WTC11 (cell line): ENCODE results near the gene SPECC1L. TPM values are rescaled to one million over a fixed set of nuclear protein-coding genes. Genes with fewer than 3 reads are reported as not detected.

Source experiments
- ATAC-seq: fragments of 200-7000 bp; cut with Tn5 transposase; 2 replicates; pipeline ENCODE4 v1.10.0; 2021; ENCODE audit warnings: mild to moderate bottlenecking, moderate library complexity
- CTCF ChIA-PET: fragments of 300-600 bp; sonication (Branson Sonifier 250); formaldehyde crosslinking; loops from one replicate; lab custom pipeline; 2021; ENCODE audit warnings: antibody characterized with exemption; lab: Charles Lee
- POLR2A ChIA-PET: fragments of 350-600 bp; sonication (Branson Sonifier 250); formaldehyde crosslinking; loops from one replicate; lab custom pipeline; 2021; ENCODE audit warnings: antibody characterized with exemption; lab: Charles Lee
- DNase-seq: peaks from one replicate; pipeline ENCODE4 v3.0.0; 2021; ENCODE audit warnings: low spot score
- H3K27ac Mint-ChIP-seq: 2 replicates; pipeline ENCODE4 v1.8.0; 2021; ENCODE audit warnings: mixed read lengths
- H3K27me3 Mint-ChIP-seq: 2 replicates; pipeline ENCODE4 v1.8.0; 2021; ENCODE audit warnings: low read depth, mild to moderate bottlenecking, moderate library complexity, mixed read lengths
- H3K36me3 Mint-ChIP-seq: 2 replicates; pipeline ENCODE4 v1.8.0; 2021; ENCODE audit warnings: mixed read lengths
- H3K4me1 Mint-ChIP-seq: 2 replicates; pipeline ENCODE4 v1.8.0; 2022; ENCODE audit warnings: mixed read lengths
- H3K4me3 Mint-ChIP-seq: 2 replicates; pipeline ENCODE4 v1.8.0; 2021; ENCODE audit warnings: mild to moderate bottlenecking, moderate library complexity, mixed read lengths
- H3K9me3 Mint-ChIP-seq: 2 replicates; pipeline ENCODE4 v1.8.0; 2021; ENCODE audit warnings: mixed read lengths
- ATF1 ChIP-seq: sonication (generic); formaldehyde crosslinking; IDR thresholded peaks from 2 replicates; pipeline ENCODE4 v1.8.1; 2023; ENCODE audit warnings: mild to moderate bottlenecking, moderate library complexity, missing genetic modification reagents
- ATF3 ChIP-seq: sonication (generic); formaldehyde crosslinking; conservative IDR thresholded peaks from 2 replicates; pipeline ENCODE4 v1.8.1; 2022; ENCODE audit warnings: mild to moderate bottlenecking, missing genetic modification reagents
- CDX4 ChIP-seq: fragments of 250-450 bp; sonication (Bioruptor Pico); IDR thresholded peaks from 2 replicates; pipeline ENCODE4 v1.9.0; 2021; ENCODE audit warnings: moderate library complexity, mild to moderate bottlenecking, inconsistent platforms, borderline replicate concordance
- GRHL2 ChIP-seq: fragments of 250-450 bp; sonication (Bioruptor Pico); IDR thresholded peaks from 2 replicates; pipeline ENCODE4 v1.8.0; 2022; ENCODE audit warnings: mild to moderate bottlenecking, moderate library complexity; ENCODE audit not compliant: insufficient replicate concordance, severe bottlenecking
- IRF2 ChIP-seq: sonication (generic); formaldehyde crosslinking; IDR thresholded peaks from 2 replicates; pipeline ENCODE4 v1.8.0; 2022; ENCODE audit warnings: low read depth, missing genetic modification reagents, borderline replicate concordance
- JAZF1 ChIP-seq: fragments of 250-450 bp; sonication (Bioruptor Pico); IDR thresholded peaks from 2 replicates; pipeline ENCODE4 v1.9.0; 2021; ENCODE audit warnings: moderate library complexity, mild to moderate bottlenecking, inconsistent platforms
- KAT7 ChIP-seq: sonication (generic); formaldehyde crosslinking; IDR thresholded peaks from 2 replicates; pipeline ENCODE4 v1.8.1; 2023; ENCODE audit warnings: missing genetic modification reagents, mild to moderate bottlenecking, borderline replicate concordance
- MXD4 ChIP-seq: fragments of 250-450 bp; sonication (Bioruptor Pico); IDR thresholded peaks from 2 replicates; pipeline ENCODE4 v1.8.0; 2021; ENCODE audit warnings: mild to moderate bottlenecking, moderate library complexity, borderline replicate concordance
- NFATC4 ChIP-seq: fragments of 250-450 bp; sonication (Bioruptor Pico); IDR thresholded peaks from 2 replicates; pipeline ENCODE4 v1.9.0; 2021; ENCODE audit warnings: mild to moderate bottlenecking
- NR3C1 ChIP-seq: sonication (generic); formaldehyde crosslinking; conservative IDR thresholded peaks from 2 replicates; pipeline ENCODE4 v1.8.1; 2023; ENCODE audit warnings: low read depth, mild to moderate bottlenecking, missing genetic modification reagents
- PREB ChIP-seq: sonication (generic); formaldehyde crosslinking; IDR thresholded peaks from 2 replicates; pipeline ENCODE4 v1.8.1; 2022; ENCODE audit warnings: mild to moderate bottlenecking, missing genetic modification reagents, moderate library complexity, borderline replicate concordance
- ZNF138 ChIP-seq: sonication (generic); formaldehyde crosslinking; conservative IDR thresholded peaks from 2 replicates; pipeline ENCODE4 v1.8.1; 2022; ENCODE audit warnings: mild to moderate bottlenecking, moderate library complexity, missing genetic modification reagents
- ZNF281 ChIP-seq: sonication (generic); formaldehyde crosslinking; IDR thresholded peaks from 2 replicates; pipeline ENCODE4 v1.8.0; 2023; ENCODE audit warnings: mild to moderate bottlenecking, missing genetic modification reagents
- ZNF317 ChIP-seq: sonication (generic); formaldehyde crosslinking; IDR thresholded peaks from 2 replicates; pipeline ENCODE4 v1.8.1; 2023; ENCODE audit warnings: low read depth, mild to moderate bottlenecking, moderate library complexity, missing genetic modification reagents, borderline replicate concordance
- ZNF512 ChIP-seq: sonication (generic); formaldehyde crosslinking; IDR thresholded peaks from 2 replicates; pipeline ENCODE4 v1.8.1; 2022; ENCODE audit warnings: missing genetic modification reagents, borderline replicate concordance
- ZNF671 ChIP-seq: fragments of 250-450 bp; sonication (Bioruptor Pico); IDR thresholded peaks from 2 replicates; pipeline ENCODE4 v1.8.0; 2021; ENCODE audit warnings: mild to moderate bottlenecking
- total RNA-seq: library from RNA; stranded (reverse); gene quantifications from 3 replicates; pipeline ENCODE4 v1.2.3, GENCODE V29; 2021
- TF ChIP-seq, protein P1 (sequence below): sonication (generic); formaldehyde crosslinking; IDR thresholded peaks from 2 replicates; pipeline ENCODE4 v1.8.1; 2022; ENCODE audit warnings: low read depth, mild to moderate bottlenecking, moderate library complexity, missing genetic modification reagents, borderline replicate concordance
- TF ChIP-seq, protein P2 (sequence below): sonication (generic); formaldehyde crosslinking; conservative IDR thresholded peaks from 2 replicates; pipeline ENCODE4 v1.8.1; 2023; ENCODE audit warnings: mild to moderate bottlenecking, low read depth, missing genetic modification reagents, moderate library complexity
- TF ChIP-seq, protein P3 (sequence below): sonication (generic); formaldehyde crosslinking; IDR thresholded peaks from 2 replicates; pipeline ENCODE4 v1.8.1; 2023; ENCODE audit warnings: mild to moderate bottlenecking, missing genetic modification reagents

SPECC1L gene
- total RNA-seq, 1 experiment from 2014 or later, result 44.6 TPM

GRCh38 chr22:24290459-24290858, 19.8 kb downstream of the SPECC1L start:
- no peak for TF ChIP-seq ATF1
- TF ChIP-seq ZNF671 (CRISPR knock-in tag), result no peak
- TF ChIP-seq ZNF317 (CRISPR knock-in tag), result no peak
- TF ChIP-seq, all 79 proteins: peak for 0
- ChIA-PET CTCF (no interaction called here), POLR2A (no interaction called here)
- Mint-ChIP-seq H3K27ac (no peak overlapping the region), H3K4me3 (no peak overlapping the region), H3K36me3 (no peaks in the 10 kb centered on the region), H3K4me1 (peaks cover 33% of the 10 kb centered on the region), H3K9me3 (no peaks in the 10 kb centered on the region), H3K27me3 (no peaks in the 10 kb centered on the region)
- ATAC-seq, result no peak
- DNase-seq, result no peak

DNA sequence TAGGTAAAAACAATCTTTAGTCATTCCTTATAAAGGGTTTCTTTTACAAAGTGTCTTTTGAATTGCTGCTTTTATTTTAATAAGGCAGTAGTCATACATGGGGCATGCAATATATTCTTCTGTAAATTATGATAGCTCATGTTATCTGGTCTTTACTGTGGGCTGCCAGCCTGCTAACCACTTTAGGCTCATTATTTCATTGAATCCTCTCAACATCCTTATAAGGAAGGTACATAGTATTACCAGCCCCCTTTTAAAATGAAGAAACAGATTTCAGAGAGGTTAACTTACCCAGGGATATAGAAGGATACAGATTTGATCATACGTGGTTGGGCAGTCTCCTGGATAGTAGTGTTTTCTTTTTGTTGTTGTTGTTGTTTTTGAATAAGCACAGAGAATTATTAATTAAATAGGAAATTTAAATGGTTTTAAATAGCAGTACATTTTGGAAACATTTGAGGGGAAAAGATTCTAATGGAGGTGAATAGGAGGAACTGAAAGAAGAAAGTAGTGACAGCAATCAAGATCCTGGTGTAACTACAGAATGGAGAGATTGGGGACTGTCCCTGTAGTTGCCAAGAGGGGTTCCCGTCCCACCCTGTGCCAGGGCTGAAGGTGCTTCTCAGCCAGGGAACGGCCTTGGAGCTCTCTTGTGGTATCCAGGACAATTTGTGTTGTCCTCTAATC, 21.0 kb downstream of the SPECC1L start:
- DNase-seq, result no peak
- POLR2A ChIA-PET, result no interaction called here
- TF ChIP-seq KAT7 (CRISPR knock-in tag), result no peak
- TF ChIP-seq JAZF1 (CRISPR knock-in tag), result no peak
- TF ChIP-seq, protein P1, sequence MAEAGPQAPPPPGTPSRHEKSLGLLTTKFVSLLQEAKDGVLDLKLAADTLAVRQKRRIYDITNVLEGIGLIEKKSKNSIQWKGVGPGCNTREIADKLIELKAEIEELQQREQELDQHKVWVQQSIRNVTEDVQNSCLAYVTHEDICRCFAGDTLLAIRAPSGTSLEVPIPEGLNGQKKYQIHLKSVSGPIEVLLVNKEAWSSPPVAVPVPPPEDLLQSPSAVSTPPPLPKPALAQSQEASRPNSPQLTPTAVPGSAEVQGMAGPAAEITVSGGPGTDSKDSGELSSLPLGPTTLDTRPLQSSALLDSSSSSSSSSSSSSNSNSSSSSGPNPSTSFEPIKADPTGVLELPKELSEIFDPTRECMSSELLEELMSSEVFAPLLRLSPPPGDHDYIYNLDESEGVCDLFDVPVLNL, result no peak
- TF ChIP-seq ZNF512 (CRISPR knock-in tag), result no peak
- TF ChIP-seq IRF2 (CRISPR knock-in tag), result no peak
- TF ChIP-seq CDX4 (CRISPR knock-in tag), result no peak
- TF ChIP-seq MXD4 (CRISPR knock-in tag), result no peak
- TF ChIP-seq, protein P2, sequence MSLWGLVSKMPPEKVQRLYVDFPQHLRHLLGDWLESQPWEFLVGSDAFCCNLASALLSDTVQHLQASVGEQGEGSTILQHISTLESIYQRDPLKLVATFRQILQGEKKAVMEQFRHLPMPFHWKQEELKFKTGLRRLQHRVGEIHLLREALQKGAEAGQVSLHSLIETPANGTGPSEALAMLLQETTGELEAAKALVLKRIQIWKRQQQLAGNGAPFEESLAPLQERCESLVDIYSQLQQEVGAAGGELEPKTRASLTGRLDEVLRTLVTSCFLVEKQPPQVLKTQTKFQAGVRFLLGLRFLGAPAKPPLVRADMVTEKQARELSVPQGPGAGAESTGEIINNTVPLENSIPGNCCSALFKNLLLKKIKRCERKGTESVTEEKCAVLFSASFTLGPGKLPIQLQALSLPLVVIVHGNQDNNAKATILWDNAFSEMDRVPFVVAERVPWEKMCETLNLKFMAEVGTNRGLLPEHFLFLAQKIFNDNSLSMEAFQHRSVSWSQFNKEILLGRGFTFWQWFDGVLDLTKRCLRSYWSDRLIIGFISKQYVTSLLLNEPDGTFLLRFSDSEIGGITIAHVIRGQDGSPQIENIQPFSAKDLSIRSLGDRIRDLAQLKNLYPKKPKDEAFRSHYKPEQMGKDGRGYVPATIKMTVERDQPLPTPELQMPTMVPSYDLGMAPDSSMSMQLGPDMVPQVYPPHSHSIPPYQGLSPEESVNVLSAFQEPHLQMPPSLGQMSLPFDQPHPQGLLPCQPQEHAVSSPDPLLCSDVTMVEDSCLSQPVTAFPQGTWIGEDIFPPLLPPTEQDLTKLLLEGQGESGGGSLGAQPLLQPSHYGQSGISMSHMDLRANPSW (CRISPR knock-in tag), result no peak
- TF ChIP-seq NFATC4 (CRISPR knock-in tag), result no peak
- no peak for TF ChIP-seq ZNF138
- TF ChIP-seq NR3C1 (CRISPR knock-in tag), result no peak
- no peak for TF ChIP-seq PREB (CRISPR knock-in tag)
- TF ChIP-seq ATF3 (CRISPR knock-in tag), result no peak
- no peak for TF ChIP-seq ZNF281 (CRISPR knock-in tag)
- TF ChIP-seq GRHL2, result no peak
- TF ChIP-seq, protein P3, sequence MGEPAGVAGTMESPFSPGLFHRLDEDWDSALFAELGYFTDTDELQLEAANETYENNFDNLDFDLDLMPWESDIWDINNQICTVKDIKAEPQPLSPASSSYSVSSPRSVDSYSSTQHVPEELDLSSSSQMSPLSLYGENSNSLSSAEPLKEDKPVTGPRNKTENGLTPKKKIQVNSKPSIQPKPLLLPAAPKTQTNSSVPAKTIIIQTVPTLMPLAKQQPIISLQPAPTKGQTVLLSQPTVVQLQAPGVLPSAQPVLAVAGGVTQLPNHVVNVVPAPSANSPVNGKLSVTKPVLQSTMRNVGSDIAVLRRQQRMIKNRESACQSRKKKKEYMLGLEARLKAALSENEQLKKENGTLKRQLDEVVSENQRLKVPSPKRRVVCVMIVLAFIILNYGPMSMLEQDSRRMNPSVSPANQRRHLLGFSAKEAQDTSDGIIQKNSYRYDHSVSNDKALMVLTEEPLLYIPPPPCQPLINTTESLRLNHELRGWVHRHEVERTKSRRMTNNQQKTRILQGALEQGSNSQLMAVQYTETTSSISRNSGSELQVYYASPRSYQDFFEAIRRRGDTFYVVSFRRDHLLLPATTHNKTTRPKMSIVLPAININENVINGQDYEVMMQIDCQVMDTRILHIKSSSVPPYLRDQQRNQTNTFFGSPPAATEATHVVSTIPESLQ (CRISPR knock-in tag), result no peak

More for the DNA sequence above, 21.0 kb downstream of the SPECC1L start:
- H3K9me3 Mint-ChIP-seq, result no peaks in the 10 kb centered on the region
- H3K27me3 Mint-ChIP-seq, result no peaks in the 10 kb centered on the region
- no peak overlapping the region for H3K4me3 Mint-ChIP-seq
- ATAC-seq, result no peak
- H3K27ac Mint-ChIP-seq, result no peak overlapping the region
- CTCF ChIA-PET, result no interaction called here
- H3K36me3 Mint-ChIP-seq, result no peaks in the 10 kb centered on the region
- peaks cover 22% of the 10 kb centered on the region for H3K4me1 Mint-ChIP-seq
